A673 (cell line): ENCODE data around the gene TBC1D2B. TPM values are rescaled to one million over a fixed set of nuclear protein-coding genes. Genes with fewer than 3 reads are reported as not detected.

Experiments
- BruUV-seq: library from RNA; stranded (reverse); fragments of 400-500 nt; replicated peaks from 2 replicates; lab custom pipeline; 2021; lab: Mats Ljungman, UMichigan
- CTCF ChIA-PET: fragments of 300-600 bp; sonication (Branson Sonifier 250); formaldehyde crosslinking; loops from one replicate; lab custom pipeline; 2022; ENCODE audit warnings: antibody characterized with exemption; lab: Charles Lee
- POLR2A ChIA-PET: fragments of 300-600 bp; sonication (Branson Sonifier 250); formaldehyde crosslinking; loops from one replicate; lab custom pipeline; 2022; ENCODE audit warnings: antibody characterized with exemption; ENCODE audit not compliant: low non-redundant PET; lab: Charles Lee
- DNase-seq: peaks from one replicate; pipeline ENCODE4 v3.0.0-alpha.2; 2015; ENCODE audit warnings: low spot score
- H3K27ac ChIP-seq: fragments of 200-600 bp; sonication (generic); 2 replicates; pipeline ENCODE4 v1.5.1; 2016; ENCODE audit warnings: mixed run types, low read depth, mild to moderate bottlenecking, mixed read lengths, antibody characterized with exemption, low read length; ENCODE audit not compliant: poor library complexity, severe bottlenecking
- H3K27me3 ChIP-seq: fragments of 200-600 bp; sonication (generic); replicated peaks from 2 replicates; pipeline ENCODE4 v1.6.1; 2017; ENCODE audit warnings: mixed run types, low read depth, mild to moderate bottlenecking, mixed read lengths, antibody characterized with exemption, low read length; ENCODE audit not compliant: insufficient read depth, poor library complexity
- H3K36me3 ChIP-seq: fragments of 200-600 bp; sonication (generic); 2 replicates; pipeline ENCODE4 v1.6.1; 2016; ENCODE audit warnings: mixed run types, mild to moderate bottlenecking, mixed read lengths, antibody characterized with exemption, low read length; ENCODE audit not compliant: insufficient read depth, poor library complexity, severe bottlenecking
- H3K4me1 ChIP-seq: fragments of 200-600 bp; sonication (generic); 2 replicates; pipeline ENCODE4 v1.6.1; 2017; ENCODE audit warnings: mixed run types, mild to moderate bottlenecking, mixed read lengths, antibody characterized with exemption, low read length; ENCODE audit not compliant: insufficient read depth, poor library complexity, severe bottlenecking
- H3K4me3 ChIP-seq: fragments of 200-600 bp; sonication (generic); 2 replicates; pipeline ENCODE4 v1.5.1; 2016; ENCODE audit warnings: low read depth, mixed run types, mild to moderate bottlenecking, mixed read lengths, low read length; ENCODE audit not compliant: poor library complexity, severe bottlenecking
- H3K9me3 ChIP-seq: fragments of 200-600 bp; sonication (generic); 2 replicates; pipeline ENCODE4 v1.6.1; 2016; ENCODE audit warnings: mixed run types, low read depth, mild to moderate bottlenecking, mixed read lengths, antibody characterized with exemption, low read length; ENCODE audit not compliant: poor library complexity, severe bottlenecking
- CTCF ChIP-seq: fragments of 300-800, 200-600 bp; sonication (generic); conservative IDR thresholded peaks from 2 replicates; pipeline ENCODE4 v1.5.1; 2017; ENCODE audit warnings: low read depth, mild to moderate bottlenecking, antibody characterized with exemption, low read length, moderate library complexity, mixed read lengths
- EZH2 ChIP-seq: fragments of 200-600 bp; sonication (generic); IDR thresholded peaks from 2 replicates; pipeline ENCODE4 v1.6.1; 2017; ENCODE audit warnings: borderline replicate concordance, low read depth, mild to moderate bottlenecking, mixed read lengths, antibody characterized with exemption, low read length; ENCODE audit not compliant: poor library complexity, severe bottlenecking
- intact Hi-C: fragments of 100-400 bp; cut with micrococcal nuclease; formaldehyde crosslinking; loops from one replicate; pipeline ENCODE4 v1.10.0; 2022; ENCODE audit not compliant: unreplicated experiment
- total RNA-seq: library from RNA; stranded (reverse); gene quantifications from 2 replicates; pipeline ENCODE4 v1.2.3, GENCODE V29; 2021

Gene TBC1D2B
- total RNA-seq, 1 experiment from 2014 or later, result 26.0 TPM

- H3K27me3 ChIP-seq, result no peaks in the 10 kb centered on the region
- H3K4me3 ChIP-seq, result no peak overlapping the region
- BruUV-seq, result no TSS peak
- H3K4me1 ChIP-seq, result peaks cover 44% of the 10 kb centered on the region
- POLR2A ChIA-PET, result no interaction called here
- TF ChIP-seq CTCF, result no peak
- TF ChIP-seq EZH2, result no peak
- H3K9me3 ChIP-seq, result no peaks in the 10 kb centered on the region
- no peak for DNase-seq
- H3K36me3 ChIP-seq, result no peaks in the 10 kb centered on the region
- CTCF ChIA-PET, result interaction anchor here (0.6 kb wide), 1 partner anchor 41 kb away, joined by 8 read pairs; no protein-coding TSS in a partner anchor
- intact Hi-C loops, result no loop called here
- no peak overlapping the region for H3K27ac ChIP-seq
Measured at GRCh38 chr15:78050826-78051225, 26.7 kb downstream of the TBC1D2B start.

GRCh38 chr15:78050441-78050809, 27.1 kb downstream of the TBC1D2B start:
- peaks cover 44% of the 10 kb centered on the region for H3K4me1 ChIP-seq
- intact Hi-C loops, result no loop called here

GRCh38 chr15:78049691-78050440, 27.6 kb downstream of the TBC1D2B start:
- intact Hi-C loops, result no loop called here
- Histone ChIP-seq H3K4me3 (no peak overlapping the region), H3K27ac (no peak overlapping the region), H3K9me3 (no peaks in the 10 kb centered on the region), H3K27me3 (no peaks in the 10 kb centered on the region), H3K4me1 (peaks cover 49% of the 10 kb centered on the region), H3K36me3 (no peaks in the 10 kb centered on the region)
- TF ChIP-seq EZH2 (no peak), CTCF (no peak)
- CTCF ChIA-PET, result no interaction called here
- no TSS peak for BruUV-seq
- no peak for DNase-seq
- POLR2A ChIA-PET, result no interaction called here

More at GRCh38 chr15:78050441-78050809, 27.1 kb downstream of the TBC1D2B start:
- no peaks in the 10 kb centered on the region for H3K9me3 ChIP-seq
- no peaks in the 10 kb centered on the region for H3K36me3 ChIP-seq
- POLR2A ChIA-PET, result no interaction called here
- no peak overlapping the region for H3K27ac ChIP-seq
- CTCF ChIA-PET, result interaction anchor here (0.6 kb wide), 1 partner anchor 41 kb away, joined by 8 read pairs; no protein-coding TSS in a partner anchor
- BruUV-seq, result no TSS peak
- DNase-seq, result no peak
- H3K4me3 ChIP-seq, result no peak overlapping the region
- no peak for TF ChIP-seq CTCF
- no peaks in the 10 kb centered on the region for H3K27me3 ChIP-seq
